H9 (cell line): ENCODE measurements around the gene ZNF362. TPM values are rescaled to one million over a fixed set of nuclear protein-coding genes. Genes with fewer than 3 reads are reported as not detected.

Experiments used
- DNase-seq: peaks from one replicate; pipeline ENCODE4 v3.0.0-alpha.2; 2017
- H2AFZ ChIP-seq: one replicate; pipeline ENCODE4 v1.6.1; 2013; ENCODE audit warnings: mild to moderate bottlenecking, low read length, control low read depth, moderate library complexity
- H2AK5ac ChIP-seq: 2 replicates; pipeline ENCODE4 v1.6.1; 2013; ENCODE audit warnings: low read length, control low read depth, mixed read lengths; ENCODE audit not compliant: insufficient read length
- H2BK120ac ChIP-seq: one replicate; pipeline ENCODE4 v1.6.1; 2013; ENCODE audit warnings: low read depth, mild to moderate bottlenecking, low read length, control low read depth, inconsistent platforms; ENCODE audit not compliant: poor library complexity, severe bottlenecking
- H2BK12ac ChIP-seq: 2 replicates; pipeline ENCODE4 v1.6.1; 2013; ENCODE audit warnings: low read length, control low read depth, mixed read lengths, low read depth; ENCODE audit not compliant: insufficient read length
- H2BK15ac ChIP-seq: 2 replicates; pipeline ENCODE4 v1.6.1; 2013; ENCODE audit warnings: low read depth, low read length, control low read depth
- H2BK20ac ChIP-seq: one replicate; pipeline ENCODE4 v1.6.1; 2013; ENCODE audit warnings: low read depth, mild to moderate bottlenecking, low read length, control low read depth, inconsistent platforms; ENCODE audit not compliant: poor library complexity, severe bottlenecking
- H2BK5ac ChIP-seq: 2 replicates; pipeline ENCODE4 v1.6.1; 2013; ENCODE audit warnings: low read length, control low read depth, mixed read lengths; ENCODE audit not compliant: insufficient read length
- H3K14ac ChIP-seq: 2 replicates; pipeline ENCODE4 v1.6.1; 2013; ENCODE audit warnings: low read length, control low read depth; ENCODE audit not compliant: insufficient read depth
- H3K18ac ChIP-seq: 2 replicates; pipeline ENCODE4 v1.6.1; 2013; ENCODE audit warnings: low read depth, mild to moderate bottlenecking, mixed read lengths, low read length, control low read depth; ENCODE audit not compliant: insufficient read length
- H3K23ac ChIP-seq: 2 replicates; pipeline ENCODE4 v1.6.1; 2013; ENCODE audit warnings: low read length, control low read depth, mixed read lengths, low read depth; ENCODE audit not compliant: insufficient read length
- H3K23me2 ChIP-seq: 2 replicates; pipeline ENCODE4 v1.6.1; 2013; ENCODE audit warnings: low read depth, mild to moderate bottlenecking, mixed read lengths, low read length, control low read depth; ENCODE audit not compliant: insufficient read length, poor library complexity, severe bottlenecking
- H3K27ac ChIP-seq: 2 replicates; pipeline ENCODE4 v1.5.1; 2013; ENCODE audit warnings: low read length, control low read depth, mixed read lengths, low read depth; ENCODE audit not compliant: insufficient read length
- H3K27me3 ChIP-seq: 2 replicates; pipeline ENCODE4 v1.6.1; 2013; ENCODE audit warnings: low read length, control low read depth, inconsistent platforms; ENCODE audit not compliant: insufficient read depth
- H3K4ac ChIP-seq: 2 replicates; pipeline ENCODE4 v1.6.1; 2013; ENCODE audit warnings: low read depth, mild to moderate bottlenecking, control low read depth, inconsistent platforms, low read length, moderate library complexity
- H3K4me1 ChIP-seq: 2 replicates; pipeline ENCODE4 v1.6.1; 2013; ENCODE audit warnings: low read length, control low read depth, inconsistent platforms; ENCODE audit not compliant: insufficient read depth
- H3K4me2 ChIP-seq: 2 replicates; pipeline ENCODE4 v1.6.1; 2013; ENCODE audit warnings: low read length, control low read depth, mixed read lengths; ENCODE audit not compliant: insufficient read length, insufficient read depth
- H3K56ac ChIP-seq: 2 replicates; pipeline ENCODE4 v1.6.1; 2013; ENCODE audit warnings: low read depth, mild to moderate bottlenecking, mixed read lengths, low read length, control low read depth; ENCODE audit not compliant: insufficient read length
- H3K79me1 ChIP-seq: 2 replicates; pipeline ENCODE4 v1.6.1; 2013; ENCODE audit warnings: low read depth, mild to moderate bottlenecking, moderate library complexity, low read length, control low read depth, inconsistent platforms; ENCODE audit not compliant: insufficient read depth, poor library complexity, severe bottlenecking
- H3K79me2 ChIP-seq: 2 replicates; pipeline ENCODE4 v1.6.1; 2013; ENCODE audit warnings: low read length, control low read depth, inconsistent platforms; ENCODE audit not compliant: insufficient read depth
- H3K9ac ChIP-seq: 2 replicates; pipeline ENCODE4 v1.6.1; 2013; ENCODE audit warnings: low read length, control low read depth, mixed read lengths; ENCODE audit not compliant: insufficient read length; ENCODE audit errors: extremely low read depth
- H3K9me3 ChIP-seq: one replicate; pipeline ENCODE4 v1.6.1; 2013; ENCODE audit warnings: low read depth, low read length, inconsistent platforms; ENCODE audit not compliant: control insufficient read depth
- H3T11ph ChIP-seq: one replicate; pipeline ENCODE4 v1.6.1; 2013; ENCODE audit warnings: mild to moderate bottlenecking, low read length, control low read depth, inconsistent platforms
- H4K20me1 ChIP-seq: one replicate; pipeline ENCODE4 v1.6.1; 2013; ENCODE audit not compliant: control insufficient read depth, insufficient read length, insufficient read depth
- H4K5ac ChIP-seq: 2 replicates; pipeline ENCODE4 v1.6.1; 2013; ENCODE audit warnings: low read depth, mild to moderate bottlenecking, mixed read lengths, low read length, control low read depth; ENCODE audit not compliant: insufficient read length
- H4K8ac ChIP-seq: replicated peaks from 2 replicates; pipeline ENCODE4 v1.6.1; 2013; ENCODE audit warnings: low read length, control low read depth, mixed read lengths, low read depth; ENCODE audit not compliant: insufficient read length
- H4K91ac ChIP-seq: 2 replicates; pipeline ENCODE4 v1.6.1; 2013; ENCODE audit warnings: low read depth, mild to moderate bottlenecking, moderate library complexity, mixed read lengths, low read length, control low read depth; ENCODE audit not compliant: insufficient read length
- H3K27ac Mint-ChIP-seq, 3 experiments: 2 replicates in 2 of 3; 3 replicates in 1 of 3; pipeline ENCODE4 v1.8.0; 2020 to 2021; ENCODE audit warnings: mixed read lengths in 3 of 3, mild to moderate bottlenecking in 1 of 3, moderate library complexity in 1 of 3
- H3K27me3 Mint-ChIP-seq: 2 replicates; pipeline ENCODE4 v1.8.0; 2021; ENCODE audit warnings: low read depth, mild to moderate bottlenecking, moderate library complexity, mixed read lengths
- H3K36me3 Mint-ChIP-seq, 3 experiments: 2 replicates in 2 of 3; 3 replicates in 1 of 3; pipeline ENCODE4 v1.8.0; 2020 to 2021; ENCODE audit warnings: low read depth in 3 of 3, mixed read lengths in 3 of 3; ENCODE audit not compliant: insufficient read depth in 1 of 3
- H3K4me1 Mint-ChIP-seq, 2 experiments: 2 replicates each; pipeline ENCODE4 v1.8.0; 2020; ENCODE audit warnings: mixed read lengths in 2 of 2
- H3K4me3 Mint-ChIP-seq, 2 experiments: 2 replicates in 1 of 2; 3 replicates in 1 of 2; pipeline ENCODE4 v1.8.0; 2020 to 2021; ENCODE audit warnings: mild to moderate bottlenecking in 2 of 2, mixed read lengths in 2 of 2, moderate library complexity in 1 of 2
- H3K9me3 Mint-ChIP-seq, 2 experiments: 2 replicates in 1 of 2; 3 replicates in 1 of 2; pipeline ENCODE4 v1.8.0; 2020; ENCODE audit warnings: mild to moderate bottlenecking in 2 of 2, mixed read lengths in 2 of 2, moderate library complexity in 1 of 2
- WGBS: extraction: QIAGEN DNeasy Blood & Tissue Kit; methylation state at CpG from one replicate; pipeline ENCODE4 v1.1.7; 2013; ENCODE audit warnings: missing lambda C conversion rate, low lambda C conversion rate, mixed read lengths; ENCODE audit not compliant: insufficient read length; ENCODE audit errors: extremely low coverage; 5-methylcytosine and 5-hydroxymethylcytosine counted together
- total RNA-seq: library from RNA; stranded (reverse); gene quantifications from 2 replicates; pipeline ENCODE4 v1.2.1, GENCODE V29; 2021
- TF ChIP-seq, protein P1 (sequence below): fragments of 200-600 bp; sonication (generic); conservative IDR thresholded peaks from 3 replicates; pipeline ENCODE4 v1.8.0; 2021; ENCODE audit warnings: antibody characterized with exemption, mild to moderate bottlenecking

ZNF362 gene
- total RNA-seq, 1 experiment from 2014 or later = 18.7 TPM

DNA sequence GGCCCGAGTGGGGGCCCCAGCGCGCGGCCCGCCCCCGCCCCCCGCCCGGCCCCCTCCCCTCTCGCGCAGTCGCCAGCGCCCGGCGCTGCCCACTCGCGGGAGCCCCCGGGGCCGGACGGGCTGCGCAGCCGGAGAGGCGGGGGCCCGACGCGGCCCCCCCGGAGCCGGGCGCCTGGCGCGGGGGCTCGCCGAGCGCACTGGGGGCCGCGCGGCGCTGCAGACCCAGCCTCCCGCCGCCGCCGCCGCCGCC, 146 bp upstream of the ZNF362 start:
- peaks cover 0 to 13% (median 5%) of the 10 kb centered on the region in 3 experiments; a peak in 2 of 7 replicates for H3K36me3 Mint-ChIP-seq
- no peak overlapping the region for H2BK120ac ChIP-seq
- H4K8ac ChIP-seq = no peak overlapping the region
- no peak overlapping the region for H3K14ac ChIP-seq
- H3K79me2 ChIP-seq = peaks cover 4% of the 10 kb centered on the region; the same call in 1 of the 2 replicates
- no peak overlapping the region for H3K4me2 ChIP-seq
- H3K4ac ChIP-seq = no peak overlapping the region
- no peak overlapping the region for H3T11ph ChIP-seq
- no peak overlapping the region for H3K18ac ChIP-seq
- H3K9ac ChIP-seq = no peak overlapping the region
- H3K9me3 ChIP-seq = no peaks in the 10 kb centered on the region
- H2AK5ac ChIP-seq = no peak overlapping the region
- no peak overlapping the region for H3K27ac ChIP-seq
- no peaks in the 10 kb centered on the region; the same call in 1 of the 2 replicates for H3K27me3 ChIP-seq
- H3K79me1 ChIP-seq = peaks cover 4% of the 10 kb centered on the region
- no peaks in the 10 kb centered on the region for H4K20me1 ChIP-seq
- H3K4me3 Mint-ChIP-seq = peak overlapping the region; percentile 48 to 65; a peak in 3 of 5 replicates
- TF ChIP-seq, protein P1, sequence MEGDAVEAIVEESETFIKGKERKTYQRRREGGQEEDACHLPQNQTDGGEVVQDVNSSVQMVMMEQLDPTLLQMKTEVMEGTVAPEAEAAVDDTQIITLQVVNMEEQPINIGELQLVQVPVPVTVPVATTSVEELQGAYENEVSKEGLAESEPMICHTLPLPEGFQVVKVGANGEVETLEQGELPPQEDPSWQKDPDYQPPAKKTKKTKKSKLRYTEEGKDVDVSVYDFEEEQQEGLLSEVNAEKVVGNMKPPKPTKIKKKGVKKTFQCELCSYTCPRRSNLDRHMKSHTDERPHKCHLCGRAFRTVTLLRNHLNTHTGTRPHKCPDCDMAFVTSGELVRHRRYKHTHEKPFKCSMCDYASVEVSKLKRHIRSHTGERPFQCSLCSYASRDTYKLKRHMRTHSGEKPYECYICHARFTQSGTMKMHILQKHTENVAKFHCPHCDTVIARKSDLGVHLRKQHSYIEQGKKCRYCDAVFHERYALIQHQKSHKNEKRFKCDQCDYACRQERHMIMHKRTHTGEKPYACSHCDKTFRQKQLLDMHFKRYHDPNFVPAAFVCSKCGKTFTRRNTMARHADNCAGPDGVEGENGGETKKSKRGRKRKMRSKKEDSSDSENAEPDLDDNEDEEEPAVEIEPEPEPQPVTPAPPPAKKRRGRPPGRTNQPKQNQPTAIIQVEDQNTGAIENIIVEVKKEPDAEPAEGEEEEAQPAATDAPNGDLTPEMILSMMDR = no peak
- H2BK12ac ChIP-seq = no peak overlapping the region
- peaks cover 14% of the 10 kb centered on the region for H3K23me2 ChIP-seq
- no peak for DNase-seq
- H3K27ac Mint-ChIP-seq = no peak overlapping the region
- no CpG with 5 or more reads among the region's 43 CpGs for WGBS
- H2BK5ac ChIP-seq = no peak overlapping the region
- no peaks in the 10 kb centered on the region for H3K9me3 Mint-ChIP-seq
- no peak overlapping the region for H3K23ac ChIP-seq
- no peak overlapping the region for H2AFZ ChIP-seq
- no peak overlapping the region for H2BK15ac ChIP-seq
- peaks cover 30 to 34% of the 10 kb centered on the region in 2 experiments for H3K4me1 Mint-ChIP-seq
- H4K91ac ChIP-seq = no peak overlapping the region
- H2BK20ac ChIP-seq = no peak overlapping the region
- no peak overlapping the region for H3K56ac ChIP-seq
- peaks cover 32% of the 10 kb centered on the region for H3K27me3 Mint-ChIP-seq
- peaks cover 6% of the 10 kb centered on the region; the same call in 1 of the 2 replicates for H3K4me1 ChIP-seq
- H4K5ac ChIP-seq = no peak overlapping the region
